CD1c-positive myeloid dendritic cell (primary cell): ENCODE data around the gene RYR3.

Source experiments
- DNase-seq: peaks from one replicate; pipeline ENCODE4 v3.0.0-alpha.2; 2016; ENCODE audit errors: extremely low spot score

The RYR3 gene

GRCh38 chr15:33882921-33883320, 572.2 kb downstream of the RYR3 start:
- DNase-seq, result no peak

DNA sequence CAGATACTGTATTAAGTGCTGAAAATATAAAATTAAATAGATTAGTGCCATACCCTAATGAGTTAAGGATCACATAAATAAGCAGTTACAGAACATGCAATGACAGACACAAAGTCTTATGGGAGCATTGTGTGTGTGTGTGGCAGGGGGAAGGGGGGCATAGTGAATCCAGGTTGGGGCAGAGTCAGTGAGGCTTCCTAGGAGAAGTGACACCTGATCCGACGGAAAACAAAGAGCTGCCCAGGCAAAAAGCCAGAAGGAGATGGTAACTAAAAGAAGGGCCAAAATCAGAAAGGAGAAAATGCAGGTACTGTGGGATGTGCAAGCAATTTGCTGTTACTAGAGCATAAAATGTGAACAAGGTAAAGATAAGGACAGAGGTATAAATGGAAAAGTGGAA, 577.4 kb downstream of the RYR3 start:
- no peak for DNase-seq

- no peak for DNase-seq
Measured at GRCh38 chr15:33894193-33894592, 583.4 kb downstream of the RYR3 start.

- DNase-seq, result no peak
Measured at GRCh38 chr15:33902043-33902442, 591.3 kb downstream of the RYR3 start.

DNA sequence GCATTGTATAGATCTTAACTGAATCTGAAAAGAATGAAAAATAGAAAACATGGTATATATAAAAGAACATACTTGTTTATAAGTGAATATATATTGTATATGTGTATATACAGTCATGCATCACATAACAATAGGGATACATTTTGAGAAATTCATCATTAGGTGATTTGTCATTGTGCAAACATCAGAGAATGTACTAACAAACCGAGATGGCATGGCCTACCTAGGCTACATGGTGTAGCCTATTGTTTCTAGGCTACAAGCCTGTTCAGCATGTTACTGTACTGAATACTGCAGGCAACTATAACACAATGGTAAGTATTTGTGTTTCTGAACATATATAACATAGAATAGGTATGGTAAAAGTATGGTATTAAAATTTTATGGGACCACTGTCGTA, 592.9 kb downstream of the RYR3 start:
- no peak for DNase-seq

GRCh38 chr15:33907326-33907725, 596.6 kb downstream of the RYR3 start:
- no peak for DNase-seq

GRCh38 chr15:33908406-33908805, 597.6 kb downstream of the RYR3 start:
- DNase-seq, result no peak

DNA sequence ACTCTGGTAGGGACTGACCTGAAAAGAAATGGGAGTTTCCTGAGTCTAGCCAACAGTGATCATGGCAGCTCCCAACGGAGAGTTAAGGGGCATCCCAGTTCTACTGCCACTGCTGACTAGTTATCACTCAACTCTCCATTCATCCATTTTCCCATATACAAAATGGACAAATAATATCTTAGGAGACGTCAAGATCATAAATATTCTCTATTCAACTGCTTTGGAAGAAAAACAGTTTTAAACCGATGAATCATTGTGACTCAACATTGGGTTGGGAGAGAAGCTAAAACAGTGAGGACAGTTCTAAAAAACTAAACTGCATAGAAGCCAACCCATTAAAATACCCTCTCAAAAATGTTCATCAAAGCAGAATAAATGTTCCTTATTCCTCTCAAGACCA, 600.0 kb downstream of the RYR3 start:
- DNase-seq, result no peak

DNA sequence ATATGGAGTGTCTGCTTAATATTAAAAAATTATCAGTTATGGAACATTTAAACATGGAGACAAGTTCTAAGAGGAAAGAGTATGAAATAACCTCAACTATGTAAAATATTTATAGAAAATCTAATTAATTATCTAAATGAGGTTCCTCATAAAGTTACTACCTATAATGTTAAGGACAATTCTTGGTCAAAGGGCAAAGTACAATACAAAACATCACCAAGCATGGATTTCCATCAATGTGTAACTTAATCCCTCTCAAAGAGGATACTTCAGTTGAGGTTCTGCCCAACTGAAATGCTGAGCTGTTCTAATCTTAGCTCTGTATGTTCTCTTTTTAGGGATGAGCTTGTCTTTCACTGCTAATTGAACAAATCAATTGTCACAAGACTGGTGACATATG, 601.6 kb downstream of the RYR3 start:
- no peak for DNase-seq

- no peak for DNase-seq
Measured at GRCh38 chr15:33913459-33913858, 602.7 kb downstream of the RYR3 start.
